Iris pigment epithelial cell (primary cell): Measurements from ENCODE around the gene RHCE.
"Not testable (repeated sequence)": the region's sequence is repeated elsewhere in the genome, so short reads cannot be mapped to it uniquely, and the experiment has no call there.

Source experiments
- DNase-seq: peaks from one replicate; pipeline ENCODE4 v3.0.0-alpha.2; 2011; ENCODE audit warnings: low read depth

RHCE gene

GRCh38 chr1:25397549-25397948 lies 23.1 kb downstream of the RHCE start:
- peak; percentile 4 for DNase-seq

- DNase-seq: no peak
These were observed 27.8 kb downstream of the RHCE start for GRCh38 chr1:25392841-25393240.

- not testable (repeated sequence) for DNase-seq
These were observed 30.9 kb downstream of the RHCE start for GRCh38 chr1:25389721-25390120.

GRCh38 chr1:25388691-25389090 lies 31.9 kb downstream of the RHCE start:
- DNase-seq: not testable (repeated sequence)

- DNase-seq: not testable (repeated sequence)
These were observed 33.5 kb downstream of the RHCE start for GRCh38 chr1:25387096-25387495.

GRCh38 chr1:25383875-25384274 lies 36.8 kb downstream of the RHCE start:
- DNase-seq: not testable (repeated sequence)

- peak; percentile 37 for DNase-seq
These were observed 37.5 kb downstream of the RHCE start for GRCh38 chr1:25383090-25383489.

GRCh38 chr1:25382543-25382942 lies 38.1 kb downstream of the RHCE start:
- not testable (repeated sequence) for DNase-seq

- not testable (repeated sequence) for DNase-seq
These were observed 42.3 kb downstream of the RHCE start for GRCh38 chr1:25378367-25378766.

GRCh38 chr1:25371757-25372156 lies 48.9 kb downstream of the RHCE start:
- peak; percentile 84 for DNase-seq

GRCh38 chr1:25369691-25370271 lies 50.8 kb downstream of the RHCE start:
- DNase-seq: not testable (repeated sequence)

- no peak for DNase-seq
These were observed 51.4 kb downstream of the RHCE start for GRCh38 chr1:25369241-25369640.

- DNase-seq: not testable (repeated sequence)
These were observed 57.7 kb downstream of the RHCE start for GRCh38 chr1:25362634-25363559.

GRCh38 chr1:25361901-25362300 lies 58.7 kb downstream of the RHCE start:
- no peak for DNase-seq

GRCh38 chr1:25360596-25361581 lies 59.7 kb downstream of the RHCE start:
- peak; percentile 82 for DNase-seq

- peak; percentile 28 for DNase-seq
These were observed 63.8 kb downstream of the RHCE start for GRCh38 chr1:25356848-25357247.

- DNase-seq: no peak
These were observed 64.2 kb downstream of the RHCE start for GRCh38 chr1:25356441-25356840.

GRCh38 chr1:25355841-25356395 lies 64.7 kb downstream of the RHCE start:
- DNase-seq: no peak

- DNase-seq: no peak
These were observed 71.0 kb downstream of the RHCE start for GRCh38 chr1:25349606-25350005.

GRCh38 chr1:25347556-25347955 lies 73.1 kb downstream of the RHCE start:
- DNase-seq: no peak

- DNase-seq: peak; percentile 82
These were observed 76.8 kb downstream of the RHCE start for GRCh38 chr1:25343872-25344271.

GRCh38 chr1:25342846-25343245 lies 77.8 kb downstream of the RHCE start:
- DNase-seq: no peak
